Activated T-cell treated with anti-CD3 and anti-CD28 coated beads for 24 hours (primary cell): ENCODE data around the gene TNFAIP3.

Source experiments
- DNase-seq: peaks from one replicate; pipeline ENCODE4 v3.0.0-alpha.2; 2020; ENCODE audit warnings: low read depth

The TNFAIP3 gene

DNA sequence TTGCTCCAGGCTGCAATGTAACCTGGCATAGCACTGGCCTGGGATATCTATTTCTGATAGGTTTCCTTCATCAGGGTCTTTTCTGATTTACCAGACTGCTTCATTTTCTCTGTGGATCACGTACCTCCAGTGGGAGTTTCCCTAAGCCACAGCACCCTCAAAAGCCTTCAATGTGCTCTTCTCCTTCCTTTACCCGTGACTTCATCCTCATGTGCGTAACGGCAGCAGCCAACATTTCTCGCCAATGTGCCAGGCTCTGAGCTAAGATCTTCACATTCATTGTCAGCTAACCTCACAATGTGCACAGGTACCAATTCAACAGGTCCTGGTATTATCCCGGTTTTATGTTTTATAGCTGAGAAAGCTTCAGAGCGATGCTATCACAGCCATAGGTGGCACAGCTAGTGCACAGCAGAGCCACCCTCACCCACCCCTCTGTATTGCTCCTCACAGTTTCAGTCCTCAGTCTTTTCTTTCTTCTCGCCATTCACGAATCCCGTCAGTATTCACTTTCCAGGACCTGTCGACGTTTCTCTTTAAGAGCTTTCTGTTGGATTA is 58.2 kb downstream of the TNFAIP3 start:
- DNase-seq = no peak

DNA sequence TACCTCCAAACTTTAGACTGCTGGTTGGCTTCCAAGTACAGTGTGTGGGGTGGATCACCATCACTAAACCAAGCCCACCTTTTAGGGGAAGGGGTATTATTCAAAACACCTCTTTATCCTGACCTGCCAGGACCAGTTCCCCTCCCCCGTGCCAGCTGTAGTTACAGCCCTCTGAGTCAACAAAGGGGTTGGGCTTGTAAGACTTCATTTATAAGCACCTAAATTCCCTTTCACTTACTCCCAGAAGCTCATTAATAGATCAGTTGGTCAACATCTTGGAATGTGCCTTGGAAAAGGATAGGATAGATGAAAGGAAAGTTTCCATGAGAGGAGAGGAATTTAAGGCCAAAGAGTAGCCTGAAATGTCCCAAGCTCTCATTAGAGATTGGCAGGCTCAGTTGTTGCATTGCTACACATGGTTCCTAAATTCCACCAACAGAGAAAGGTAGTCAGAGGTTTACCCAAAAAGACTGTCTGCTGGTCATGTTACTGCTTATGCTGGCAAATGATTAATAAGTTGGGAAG is 59.2 kb downstream of the TNFAIP3 start:
- no peak for DNase-seq

- no peak for DNase-seq
Measured at GRCh38 chr6:137926985-137927384, 59.9 kb downstream of the TNFAIP3 start.

DNA sequence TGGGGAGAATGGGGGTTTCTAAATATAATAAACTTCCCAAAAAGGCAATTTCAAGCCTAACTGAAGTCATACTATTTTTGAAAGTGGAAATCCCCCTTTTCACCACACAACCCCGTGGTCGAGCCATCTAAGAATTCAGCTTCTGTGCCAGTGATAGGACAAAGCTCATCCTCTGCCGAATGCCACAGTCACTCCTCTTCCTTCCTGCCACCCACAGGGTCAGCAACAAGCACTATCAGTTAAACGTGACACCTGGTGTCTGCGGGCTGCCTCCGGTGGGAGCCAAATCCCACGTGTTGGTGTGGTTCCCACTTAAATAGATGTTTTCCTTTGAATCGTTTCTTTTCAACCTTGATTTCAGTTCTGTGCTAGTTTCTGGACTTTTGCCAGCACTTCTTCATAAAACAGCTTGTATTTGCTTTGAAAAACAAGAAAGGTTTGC is 60.7 kb downstream of the TNFAIP3 start:
- peak; percentile 72 for DNase-seq

DNA sequence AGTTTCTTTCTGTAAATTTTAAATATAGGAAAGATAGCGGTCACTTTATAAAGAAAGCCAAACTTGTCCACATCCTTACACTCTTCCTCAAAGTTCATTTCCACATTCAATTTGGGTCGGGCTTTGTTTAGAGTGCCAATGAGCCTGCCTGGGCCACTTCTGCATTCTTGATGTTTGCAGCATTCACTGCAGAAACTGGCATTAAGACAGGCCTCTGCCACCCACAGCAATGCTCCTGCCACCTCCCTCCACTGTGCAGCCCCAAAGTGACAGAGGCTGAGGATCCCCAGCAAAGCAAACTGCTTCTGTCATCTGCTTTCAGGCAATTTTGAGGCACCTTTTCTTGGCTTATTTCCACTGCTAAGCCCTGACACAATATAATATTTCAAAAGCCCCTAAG is 61.2 kb downstream of the TNFAIP3 start:
- DNase-seq = no peak

DNA sequence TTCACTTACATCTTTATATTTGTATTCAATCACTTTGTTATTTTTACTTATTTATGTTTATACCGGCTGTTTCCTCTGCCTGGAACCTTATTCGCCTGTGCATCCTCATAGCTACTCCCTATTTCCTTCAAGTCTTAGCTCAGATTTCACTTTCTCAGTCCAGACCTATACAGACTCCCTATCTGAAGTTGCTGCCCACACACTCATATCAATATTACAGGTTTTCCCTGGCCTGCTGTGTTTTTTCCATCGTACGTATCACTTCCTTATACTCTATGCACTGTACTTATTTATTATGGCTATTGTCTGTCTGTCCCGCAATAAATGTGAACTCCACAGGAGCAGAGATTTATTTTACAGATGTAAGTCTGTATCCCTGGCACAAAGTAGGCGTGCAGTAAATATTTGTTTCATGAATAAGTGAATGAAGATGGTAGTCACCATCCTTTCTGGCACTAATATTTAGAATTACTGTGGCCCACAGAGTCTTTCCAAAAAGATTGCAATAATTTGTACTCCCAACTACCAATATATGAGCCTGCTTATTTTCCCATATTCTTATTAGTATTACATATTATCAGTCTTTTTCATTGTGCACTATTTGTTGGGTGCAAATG is 64.9 kb downstream of the TNFAIP3 start:
- DNase-seq = no peak
